Measurements from ENCODE around the gene ZNF862.

The ZNF862 gene

GRCh38 chr7:149803551-149804074, 34.6 kb upstream of the ZNF862 start:
- DNase-seq (no peak), ATAC-seq (ENCODE audit: insufficient read depth, low read depth) (no peak)
- H3K4me1 ChIP-seq (ENCODE audit: insufficient read depth, low read length), result no peaks in the 10 kb centered on the region
- TF ChIP-seq CTCF (IDR thresholded peaks at IDR 0.05; ENCODE audit: borderline replicate concordance, extremely low read depth, low read length, poor library complexity, severe bottlenecking) (no peak), EZH2 (IDR thresholded peaks at IDR 0.05; ENCODE audit: borderline replicate concordance, low read depth, low read length, severe bottlenecking) (no peak)
- no peak overlapping the region for H3K27ac ChIP-seq (ENCODE audit: low read length)
- no peak overlapping the region for H3K4me2 ChIP-seq (ENCODE audit: insufficient read depth, low read length)
- H2AFZ ChIP-seq (ENCODE audit: low read depth, low read length), result no peak overlapping the region
- H4K20me1 ChIP-seq (ENCODE audit: insufficient read depth, low read length), result no peaks in the 10 kb centered on the region
- no peak overlapping the region for H3K9ac ChIP-seq (ENCODE audit: low read depth, low read length)
- no peaks in the 10 kb centered on the region for H3K9me3 ChIP-seq (ENCODE audit: insufficient read depth, low read length, severe bottlenecking)
- H3K4me3 ChIP-seq (ENCODE audit: low read depth in 1 of 2, low read length in 2 of 2), result no peak overlapping the region
- H3K27me3 ChIP-seq (ENCODE audit: insufficient read depth, low read length, poor library complexity), result peaks cover 8% of the 10 kb centered on the region
- no peaks in the 10 kb centered on the region for H3K36me3 ChIP-seq (ENCODE audit: insufficient read depth, low read length)
- no peaks in the 10 kb centered on the region for H3K79me2 ChIP-seq (ENCODE audit: insufficient read depth, low read length)

- Histone ChIP-seq H4K20me1 (ENCODE audit: insufficient read depth, low read length) (no peaks in the 10 kb centered on the region), H3K9ac (ENCODE audit: low read depth, low read length) (no peak overlapping the region), H3K27ac (ENCODE audit: low read length) (no peak overlapping the region), H3K27me3 (ENCODE audit: insufficient read depth, low read length, poor library complexity) (peaks cover 8% of the 10 kb centered on the region), H3K9me3 (ENCODE audit: insufficient read depth, low read length, severe bottlenecking) (no peaks in the 10 kb centered on the region), H3K4me1 (ENCODE audit: insufficient read depth, low read length) (no peaks in the 10 kb centered on the region), H2AFZ (ENCODE audit: low read depth, low read length) (no peak overlapping the region), H3K4me3 (ENCODE audit: low read depth in 1 of 2, low read length in 2 of 2) (no peak overlapping the region), H3K79me2 (ENCODE audit: insufficient read depth, low read length) (no peaks in the 10 kb centered on the region), H3K4me2 (ENCODE audit: insufficient read depth, low read length) (no peak overlapping the region), H3K36me3 (ENCODE audit: insufficient read depth, low read length) (no peaks in the 10 kb centered on the region)
- no peak for ATAC-seq (ENCODE audit: insufficient read depth, low read depth)
- TF ChIP-seq CTCF (IDR thresholded peaks at IDR 0.05; ENCODE audit: borderline replicate concordance, extremely low read depth, low read length, poor library complexity, severe bottlenecking) (no peak), EZH2 (IDR thresholded peaks at IDR 0.05; ENCODE audit: borderline replicate concordance, low read depth, low read length, severe bottlenecking) (no peak)
- DNase-seq, result no peak
Observed at GRCh38 chr7:149804106-149804505, 34.1 kb upstream of the ZNF862 start.

GRCh38 chr7:149806726-149807125, 31.4 kb upstream of the ZNF862 start:
- H3K27me3 ChIP-seq (ENCODE audit: insufficient read depth, low read length, poor library complexity), result peaks cover 8% of the 10 kb centered on the region
- no peaks in the 10 kb centered on the region for H3K9me3 ChIP-seq (ENCODE audit: insufficient read depth, low read length, severe bottlenecking)
- H3K4me3 ChIP-seq (ENCODE audit: low read depth in 1 of 2, low read length in 2 of 2), result no peak overlapping the region
- H3K4me1 ChIP-seq (ENCODE audit: insufficient read depth, low read length), result no peaks in the 10 kb centered on the region
- no peak overlapping the region for H3K27ac ChIP-seq (ENCODE audit: low read length)
- H3K36me3 ChIP-seq (ENCODE audit: insufficient read depth, low read length), result no peaks in the 10 kb centered on the region
- no peak overlapping the region for H3K4me2 ChIP-seq (ENCODE audit: insufficient read depth, low read length)
- no peak overlapping the region for H3K9ac ChIP-seq (ENCODE audit: low read depth, low read length)
- no peaks in the 10 kb centered on the region for H4K20me1 ChIP-seq (ENCODE audit: insufficient read depth, low read length)
- no peak for ATAC-seq (ENCODE audit: insufficient read depth, low read depth)
- no peaks in the 10 kb centered on the region for H3K79me2 ChIP-seq (ENCODE audit: insufficient read depth, low read length)
- no peak overlapping the region for H2AFZ ChIP-seq (ENCODE audit: low read depth, low read length)
- TF ChIP-seq CTCF (IDR thresholded peaks at IDR 0.05; ENCODE audit: borderline replicate concordance, extremely low read depth, low read length, poor library complexity, severe bottlenecking) (no peak), EZH2 (IDR thresholded peaks at IDR 0.05; ENCODE audit: borderline replicate concordance, low read depth, low read length, severe bottlenecking) (no peak)
- DNase-seq, result no peak

- no peak for ATAC-seq (ENCODE audit: insufficient read depth, low read depth)
Observed at GRCh38 chr7:149808311-149808710, 29.9 kb upstream of the ZNF862 start.

More at GRCh38 chr7:149808311-149808710, 29.9 kb upstream of the ZNF862 start:
- Histone ChIP-seq H3K4me1 (ENCODE audit: insufficient read depth, low read length) (no peaks in the 10 kb centered on the region), H3K9me3 (ENCODE audit: insufficient read depth, low read length, severe bottlenecking) (no peaks in the 10 kb centered on the region), H3K4me3 (ENCODE audit: low read depth in 1 of 2, low read length in 2 of 2) (no peak overlapping the region), H2AFZ (ENCODE audit: low read depth, low read length) (no peak overlapping the region), H3K9ac (ENCODE audit: low read depth, low read length) (no peak overlapping the region), H3K4me2 (ENCODE audit: insufficient read depth, low read length) (no peak overlapping the region), H3K79me2 (ENCODE audit: insufficient read depth, low read length) (no peaks in the 10 kb centered on the region), H3K27me3 (ENCODE audit: insufficient read depth, low read length, poor library complexity) (peaks cover 8% of the 10 kb centered on the region), H3K36me3 (ENCODE audit: insufficient read depth, low read length) (no peaks in the 10 kb centered on the region), H3K27ac (ENCODE audit: low read length) (no peak overlapping the region), H4K20me1 (ENCODE audit: insufficient read depth, low read length) (no peaks in the 10 kb centered on the region)
- TF ChIP-seq EZH2 (IDR thresholded peaks at IDR 0.05; ENCODE audit: borderline replicate concordance, low read depth, low read length, severe bottlenecking) (no peak), CTCF (IDR thresholded peaks at IDR 0.05; ENCODE audit: borderline replicate concordance, extremely low read depth, low read length, poor library complexity, severe bottlenecking) (no peak)
- DNase-seq, result no peak
